ENCODE data around the gene USP11.

- 0 out of 2 replicates have a peak, but pooled peaks have one; percentile 19 for TF ChIP-seq POLR2AphosphoS5 (IDR thresholded peaks at IDR 0.05; ENCODE audit: borderline replicate concordance, low read depth, low read length)
- TF ChIP-seq EZH2 (IDR thresholded peaks at IDR 0.05), result no peak
- TF ChIP-seq FOXP2 (optimal IDR thresholded peaks at IDR 0.05; ENCODE audit: control extremely low read depth, extremely low read length, insufficient read depth), result peak; percentile 14
These were observed 714 bp downstream of the USP11 start for GRCh38 chrX:47233333-47234113.

Data from SK-N-MC (cell line).